ENCODE results near the gene HFM1. TPM values are rescaled to one million over a fixed set of nuclear protein-coding genes. Genes with fewer than 3 reads are reported as not detected.
A peak's percentile ranks its signal among the peaks of the same experiment; 100 is the strongest.
"Not testable (repeated sequence)": the region's sequence is repeated elsewhere in the genome, so short reads cannot be mapped to it uniquely, and the experiment has no call there.

The HFM1 gene
- total RNA-seq, 5 donors from 2014 or later (not counting 1 experiment from before 2014, with no cell fraction given): not detected

GRCh38 chr1:91440847-91441246 lies 36.2 kb upstream of the HFM1 start:
- H3K36me3 ChIP-seq (ENCODE audit: control insufficient read depth in 2 of 2, extremely low read depth in 1 of 2, insufficient read depth in 1 of 2, low read length in 1 of 2): no peaks in the 10 kb centered on the region
- Mint-ChIP-seq H3K9me3 (peaks cover 5 to 7% (median 6%) of the 10 kb centered on the region in 3 donors), H3K4me3 (no peak overlapping the region), H3K36me3 (no peaks in the 10 kb centered on the region), H3K4me1 (no peaks in the 10 kb centered on the region), H3K27ac (no peak overlapping the region), H3K27me3 (peaks cover 19 to 23% of the 10 kb centered on the region in 2 donors)
- ATAC-seq (replicated peaks in 1 of 4) (no peak), DNase-seq (peak in 1 of 35 experiments; percentile 6)
- ChIA-PET POLR2A (no interaction called here), CTCF (interaction anchor here (0.6 to 1.2 kb wide), 3 partner anchors 9 to 550 kb away, joined by 3 to 4 read pairs (median 4); no protein-coding TSS in a partner anchor)
- H3K4me1 ChIP-seq (ENCODE audit: control insufficient read depth in 1 of 2, extremely low read depth in 1 of 2, insufficient read depth in 2 of 2, low read length in 2 of 2): no peaks in the 10 kb centered on the region
- H3K27me3 ChIP-seq (replicated peaks in 1 of 2; ENCODE audit: control insufficient read depth in 2 of 2, extremely low read depth in 1 of 2, insufficient read depth in 2 of 2, low read length in 1 of 2): no peaks in the 10 kb centered on the region
- H3K27ac ChIP-seq (ENCODE audit: low read length): no peak overlapping the region
- no peak overlapping the region for H3K4me3 ChIP-seq (ENCODE audit: control insufficient read depth in 1 of 2, extremely low read depth in 1 of 2, low read length in 1 of 2)
- no peaks in the 10 kb centered on the region for H3K9me3 ChIP-seq
- no CpG with 5 or more reads among the region's 1 CpG for WGBS (ENCODE audit: insufficient coverage)

GRCh38 chr1:91439016-91439415 lies 34.4 kb upstream of the HFM1 start:
- Mint-ChIP-seq H3K27me3 (peaks cover 12 to 25% of the 10 kb centered on the region in 2 donors), H3K9me3 (peaks cover 5 to 7% (median 6%) of the 10 kb centered on the region in 3 donors), H3K27ac (no peak overlapping the region), H3K36me3 (no peaks in the 10 kb centered on the region), H3K4me3 (no peak overlapping the region), H3K4me1 (no peaks in the 10 kb centered on the region)
- DNase-seq (no peak), ATAC-seq (replicated peaks in 1 of 4) (no peak)
- ChIA-PET CTCF (no interaction called here), POLR2A (no interaction called here)
- H3K4me3 ChIP-seq (ENCODE audit: control insufficient read depth in 1 of 2, extremely low read depth in 1 of 2, low read length in 1 of 2): no peak overlapping the region
- no peak overlapping the region for H3K27ac ChIP-seq (ENCODE audit: low read length)
- H3K9me3 ChIP-seq: no peaks in the 10 kb centered on the region
- H3K4me1 ChIP-seq (ENCODE audit: control insufficient read depth in 1 of 2, extremely low read depth in 1 of 2, insufficient read depth in 2 of 2, low read length in 2 of 2): no peaks in the 10 kb centered on the region
- no peaks in the 10 kb centered on the region for H3K36me3 ChIP-seq (ENCODE audit: control insufficient read depth in 2 of 2, extremely low read depth in 1 of 2, insufficient read depth in 1 of 2, low read length in 1 of 2)
- peaks cover 0 to 2% of the 10 kb centered on the region in 2 experiments for H3K27me3 ChIP-seq (replicated peaks in 1 of 2; ENCODE audit: control insufficient read depth in 2 of 2, extremely low read depth in 1 of 2, insufficient read depth in 2 of 2, low read length in 1 of 2)

GRCh38 chr1:91428182-91428798 lies 23.7 kb upstream of the HFM1 start:
- DNase-seq: no peak
- WGBS (ENCODE audit: insufficient coverage): 84% methylated on average over 11 of the region's 13 CpGs
- Mint-ChIP-seq H3K27ac (no peak overlapping the region), H3K4me3 (no peak overlapping the region), H3K36me3 (no peaks in the 10 kb centered on the region), H3K4me1 (no peaks in the 10 kb centered on the region), H3K27me3 (peaks cover 46% of the 10 kb centered on the region in 2 donors), H3K9me3 (peaks cover 0 to 5% (median 0%) of the 10 kb centered on the region in 3 donors)
- Histone ChIP-seq H3K9me3 (no peaks in the 10 kb centered on the region), H3K27me3 (replicated peaks in 1 of 2; ENCODE audit: control insufficient read depth in 2 of 2, extremely low read depth in 1 of 2, insufficient read depth in 2 of 2, low read length in 1 of 2) (peaks cover 0 to 18% of the 10 kb centered on the region in 2 experiments), H3K36me3 (ENCODE audit: control insufficient read depth in 2 of 2, extremely low read depth in 1 of 2, insufficient read depth in 1 of 2, low read length in 1 of 2) (no peaks in the 10 kb centered on the region), H3K4me1 (ENCODE audit: control insufficient read depth in 1 of 2, extremely low read depth in 1 of 2, insufficient read depth in 2 of 2, low read length in 2 of 2) (no peaks in the 10 kb centered on the region), H3K27ac (ENCODE audit: low read length) (no peak overlapping the region), H3K4me3 (ENCODE audit: control insufficient read depth in 1 of 2, extremely low read depth in 1 of 2, low read length in 1 of 2) (no peak overlapping the region)
- ChIA-PET POLR2A (interaction anchor here in 1 of 2 donors (0.6 kb wide), 1 partner anchor 15 kb away, joined by 4 read pairs; no protein-coding TSS in a partner anchor), CTCF (interaction anchor here (0.6 to 0.7 kb wide), 2 partner anchors 208 to 1238 kb away, joined by 4 read pairs; no protein-coding TSS in a partner anchor)
- ATAC-seq (replicated peaks in 1 of 4): no peak

DNA sequence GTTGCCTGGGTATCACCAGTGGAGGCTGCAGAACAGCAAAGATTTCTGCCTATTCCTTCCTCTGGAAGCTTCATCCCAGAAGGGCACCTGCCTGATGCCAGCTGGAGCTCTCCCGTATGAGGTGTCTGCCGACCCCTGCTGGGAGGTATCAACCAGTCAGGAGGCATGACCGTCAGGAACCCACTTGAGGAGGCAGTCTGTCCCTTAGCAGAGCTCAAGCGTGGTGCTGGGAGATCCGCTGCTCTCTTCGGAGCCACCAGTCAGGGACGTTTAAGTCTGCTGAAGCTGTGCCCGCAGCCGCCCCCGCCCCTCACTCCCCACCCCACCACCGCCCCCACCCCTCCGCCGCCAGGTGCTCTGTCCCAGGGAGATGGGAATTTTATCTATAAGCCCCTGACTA lies 23.1 kb upstream of the HFM1 start:
- Mint-ChIP-seq H3K27ac (no peak overlapping the region), H3K9me3 (peaks cover 0 to 5% (median 0%) of the 10 kb centered on the region in 3 donors), H3K27me3 (peaks cover 46 to 49% of the 10 kb centered on the region in 2 donors), H3K4me3 (no peak overlapping the region), H3K4me1 (no peaks in the 10 kb centered on the region), H3K36me3 (no peaks in the 10 kb centered on the region)
- WGBS (ENCODE audit: insufficient coverage): 63% methylated on average over 2 of the region's 13 CpGs
- Histone ChIP-seq H3K27ac (ENCODE audit: low read length) (no peak overlapping the region), H3K4me1 (ENCODE audit: control insufficient read depth in 1 of 2, extremely low read depth in 1 of 2, insufficient read depth in 2 of 2, low read length in 2 of 2) (no peaks in the 10 kb centered on the region), H3K9me3 (no peaks in the 10 kb centered on the region), H3K4me3 (ENCODE audit: control insufficient read depth in 1 of 2, extremely low read depth in 1 of 2, low read length in 1 of 2) (no peak overlapping the region), H3K27me3 (replicated peaks in 1 of 2; ENCODE audit: control insufficient read depth in 2 of 2, extremely low read depth in 1 of 2, insufficient read depth in 2 of 2, low read length in 1 of 2) (peaks cover 0 to 17% of the 10 kb centered on the region in 2 experiments), H3K36me3 (ENCODE audit: control insufficient read depth in 2 of 2, extremely low read depth in 1 of 2, insufficient read depth in 1 of 2, low read length in 1 of 2) (no peaks in the 10 kb centered on the region)
- CTCF ChIA-PET: interaction anchor here in 1 of 2 donors (0.6 kb wide), 1 partner anchor 1238 kb away, joined by 4 read pairs; no protein-coding TSS in a partner anchor
- no peak for ATAC-seq (replicated peaks in 1 of 4)
- POLR2A ChIA-PET: no interaction called here
- DNase-seq: no peak

DNA sequence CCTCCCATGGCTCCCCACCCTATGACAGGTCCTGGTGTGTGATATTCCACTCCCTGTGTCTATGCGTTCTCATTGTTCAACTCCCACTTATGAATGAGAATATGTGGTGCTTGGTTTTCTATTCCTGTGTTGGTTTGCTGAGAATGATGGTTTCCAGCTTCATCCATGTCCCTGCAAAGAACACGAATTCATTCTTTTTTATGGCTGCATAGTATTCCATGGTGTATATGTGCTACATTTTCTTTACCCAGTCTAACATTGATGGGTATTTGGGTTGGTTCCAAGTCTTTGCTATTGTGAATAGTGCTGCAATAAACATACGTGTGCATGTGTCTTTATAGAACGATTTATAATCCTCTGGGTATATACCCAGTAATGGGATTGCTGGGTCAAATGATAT lies 17.9 kb upstream of the HFM1 start:
- H3K36me3 ChIP-seq (ENCODE audit: control insufficient read depth in 2 of 2, extremely low read depth in 1 of 2, insufficient read depth in 1 of 2, low read length in 1 of 2); ATAC-seq (replicated peaks in 1 of 4); H3K27me3 ChIP-seq (replicated peaks in 1 of 2; ENCODE audit: control insufficient read depth in 2 of 2, extremely low read depth in 1 of 2, insufficient read depth in 2 of 2, low read length in 1 of 2); H3K4me1 Mint-ChIP-seq; H3K4me1 ChIP-seq (ENCODE audit: control insufficient read depth in 1 of 2, extremely low read depth in 1 of 2, insufficient read depth in 2 of 2, low read length in 2 of 2); H3K9me3 ChIP-seq; DNase-seq; H3K4me3 ChIP-seq (ENCODE audit: control insufficient read depth in 1 of 2, extremely low read depth in 1 of 2, low read length in 1 of 2); H3K9me3 Mint-ChIP-seq; H3K27ac ChIP-seq (ENCODE audit: low read length); POLR2A ChIA-PET; H3K27ac Mint-ChIP-seq; H3K4me3 Mint-ChIP-seq; H3K36me3 Mint-ChIP-seq: not testable (repeated sequence)
- CTCF ChIA-PET: interaction anchor here in 1 of 2 donors (0.6 kb wide), 1 partner anchor 569 kb away, joined by 4 read pairs; no protein-coding TSS in a partner anchor
- peaks cover 33 to 34% of the 10 kb centered on the region in 2 donors for H3K27me3 Mint-ChIP-seq
- no CpG with 5 or more reads among the region's 4 CpGs for WGBS (ENCODE audit: insufficient coverage)

GRCh38 chr1:91412371-91412770 lies 7.7 kb upstream of the HFM1 start:
- ChIA-PET POLR2A (no interaction called here), CTCF (no interaction called here)
- H3K4me3 ChIP-seq (ENCODE audit: control insufficient read depth in 1 of 2, extremely low read depth in 1 of 2, low read length in 1 of 2): no peak overlapping the region
- H3K4me1 ChIP-seq (ENCODE audit: control insufficient read depth in 1 of 2, extremely low read depth in 1 of 2, insufficient read depth in 2 of 2, low read length in 2 of 2): no peaks in the 10 kb centered on the region
- H3K27me3 Mint-ChIP-seq: peaks cover 5 to 20% of the 10 kb centered on the region in 2 donors
- no peaks in the 10 kb centered on the region for H3K36me3 Mint-ChIP-seq
- no peaks in the 10 kb centered on the region for H3K9me3 ChIP-seq
- ATAC-seq (replicated peaks in 1 of 4) (no peak), DNase-seq (no peak)
- H3K27ac Mint-ChIP-seq: no peak overlapping the region
- no peak overlapping the region for H3K4me3 Mint-ChIP-seq
- H3K27ac ChIP-seq (ENCODE audit: low read length): no peak overlapping the region
- no peaks in the 10 kb centered on the region for H3K9me3 Mint-ChIP-seq
- no peaks in the 10 kb centered on the region for H3K4me1 Mint-ChIP-seq
- peaks cover 0 to 5% of the 10 kb centered on the region in 2 experiments for H3K27me3 ChIP-seq (replicated peaks in 1 of 2; ENCODE audit: control insufficient read depth in 2 of 2, extremely low read depth in 1 of 2, insufficient read depth in 2 of 2, low read length in 1 of 2)
- no peaks in the 10 kb centered on the region for H3K36me3 ChIP-seq (ENCODE audit: control insufficient read depth in 2 of 2, extremely low read depth in 1 of 2, insufficient read depth in 1 of 2, low read length in 1 of 2)

Measured in T-cell (primary cell).